ENCODE results near the gene DACT1. TPM values are rescaled to one million over a fixed set of nuclear protein-coding genes. Genes with fewer than 3 reads are reported as not detected.

The DACT1 gene
- polyA plus RNA-seq, 1 of the 3 experiments (the other 2 are of a cell fraction): 3.3 TPM

- TF ChIP-seq ZBTB33 (IDR thresholded peaks at IDR 0.05; ENCODE audit: borderline replicate concordance, low read depth) (no peak), MAX (IDR thresholded peaks at IDR 0.05; ENCODE audit: low read depth) (peak; percentile 45; the same call in 1 of the 2 replicates), MEF2A (IDR thresholded peaks at IDR 0.05; ENCODE audit: borderline replicate concordance, low read depth) (no peak), USF1 (IDR thresholded peaks at IDR 0.05; ENCODE audit: borderline replicate concordance, low read depth) (no peak), RXRA (IDR thresholded peaks at IDR 0.05; ENCODE audit: borderline replicate concordance, low read depth) (peak; percentile 53; the same call in 1 of the 2 replicates), ELF1 (IDR thresholded peaks at IDR 0.05) (no peak), POLR2AphosphoS5 (IDR thresholded peaks at IDR 0.05; ENCODE audit: low read depth, low read length) (peak; percentile 61; the same call in 1 of the 2 replicates), GABPA (IDR thresholded peaks at IDR 0.05; ENCODE audit: low read depth) (no peak), JUND (IDR thresholded peaks at IDR 0.05) (peak; percentile 8; the same call in 1 of the 2 replicates), CHD2 (IDR thresholded peaks at IDR 0.05; ENCODE audit: low read length, partially characterized antibody) (peak; percentile 53), FOXJ3 (CRISPR knock-in tag; IDR thresholded peaks at IDR 0.05) (no peak), SIN3A (IDR thresholded peaks at IDR 0.05; ENCODE audit: borderline replicate concordance, low read depth, low read length) (peak; percentile 39; the same call in 1 of the 2 replicates)
Measured at GRCh38 chr14:58639842-58640484, 2.2 kb downstream of the DACT1 start (continued).

- TF ChIP-seq RXRA (IDR thresholded peaks at IDR 0.05; ENCODE audit: borderline replicate concordance, low read depth) (no peak), FOXM1 (IDR thresholded peaks at IDR 0.05; ENCODE audit: low read depth) (no peak), PBX3 (IDR thresholded peaks at IDR 0.05) (no peak), TEAD4 (IDR thresholded peaks at IDR 0.05; ENCODE audit: borderline replicate concordance, insufficient read depth) (no peak), RCOR1 (IDR thresholded peaks at IDR 0.05; ENCODE audit: low read length) (no peak), GATA2 (CRISPR knock-in tag; IDR thresholded peaks at IDR 0.05) (no peak)
- Histone ChIP-seq H3K9ac (no peak overlapping the region), H3K27ac (ENCODE audit: low read depth in 2 of 2, low read length in 1 of 2) (peak overlapping the region in 1 of 2 experiments; percentile 73; a peak in 1 of 4 replicates), H2AFZ (ENCODE audit: low read depth) (no peak overlapping the region), H3F3A (replicated peaks; ENCODE audit: insufficient read depth) (peaks cover 8% of the 10 kb centered on the region), H4K20me1 (ENCODE audit: insufficient read depth) (no peaks in the 10 kb centered on the region), H3K4me1 (ENCODE audit: control insufficient read depth in 1 of 2, insufficient read depth in 2 of 2, low read depth in 1 of 2, low read length in 1 of 2) (peaks cover 14 to 21% of the 10 kb centered on the region in 2 experiments; a peak in 3 of 4 replicates), H3K4me2 (0 out of 2 replicates have a peak overlapping the region, but pooled peaks have one; percentile 80), H3K4me3 (ENCODE audit: low read depth in 2 of 2, low read length in 1 of 2) (no peak overlapping the region), H3K36me3 (replicated peaks in 1 of 2; ENCODE audit: control insufficient read depth in 1 of 2, insufficient read depth in 2 of 2, low read length in 1 of 2) (peaks cover 26 to 54% of the 10 kb centered on the region in 2 experiments), H3K9me3 (no peaks in the 10 kb centered on the region), H3K79me2 (ENCODE audit: insufficient read depth) (peaks cover 60% of the 10 kb centered on the region), H3K9me2 (no peaks in the 10 kb centered on the region), H3K27me3 (ENCODE audit: insufficient read depth) (no peaks in the 10 kb centered on the region)
- WGBS (ENCODE audit: low lambda C conversion rate): 96% methylated on average over 2 of the region's 2 CpGs
- ChIA-PET POLR2A (no interaction called here), CTCF (interaction anchor here (1.0 to 10.5 kb wide), 14 partner anchors 27 to 483 kb away, joined by 3 to 93 read pairs (median 3); no protein-coding TSS in a partner anchor)
- DNase-seq: no peak
Measured at GRCh38 chr14:58640959-58641358, 3.2 kb downstream of the DACT1 start.

Data from SK-N-SH (cell line).